Vagina (tissue), 2 donors: Measurements from ENCODE around the gene ZMIZ1. TPM values are rescaled to one million over a fixed set of nuclear protein-coding genes. Genes with fewer than 3 reads are reported as not detected.
A peak's percentile ranks its signal among the peaks of the same experiment; 100 is the strongest.
"Not testable (repeated sequence)": the region's sequence is repeated elsewhere in the genome, so short reads cannot be mapped to it uniquely, and the experiment has no call there.

Experiments used
- DNase-seq, 2 donors: peaks; one replicate each; pipeline ENCODE4 v3.0.0-alpha.2; 2017; ENCODE audit errors: extremely low spot score in 2 of 2
- H3K27ac ChIP-seq: fragments of 200-600 bp; sonication (generic); one replicate; pipeline ENCODE4 v1.5.1; 2019
- H3K27me3 ChIP-seq: fragments of 200-600 bp; sonication (generic); one replicate; pipeline ENCODE4 v1.5.1; 2019
- H3K36me3 ChIP-seq, 2 donors: fragments of 200-600 bp; sonication (generic); one replicate each; pipeline ENCODE4 v1.5.1; 2017 to 2019
- H3K4me1 ChIP-seq: fragments of 200-600 bp; sonication (generic); one replicate; pipeline ENCODE4 v1.5.1; 2019
- H3K4me3 ChIP-seq, 2 donors: fragments of 200-600 bp; sonication (generic); 1 replicate in 1 of 2; 2 replicates in 1 of 2; pipeline ENCODE4 v1.5.1; 2016 to 2019
- H3K9me3 ChIP-seq: fragments of 200-600 bp; sonication (generic); one replicate; pipeline ENCODE4 v1.5.1; 2019
- POLR2A ChIP-seq, 2 donors: fragments of 450-650 bp; IDR thresholded peaks; one replicate each; pipeline ENCODE4 v1.6.1; 2017; ENCODE audit warnings: antibody characterized with exemption in 2 of 2, mild to moderate bottlenecking in 2 of 2, moderate library complexity in 2 of 2
- POLR2AphosphoS5 ChIP-seq, 2 donors: sonication (generic); formaldehyde crosslinking; IDR thresholded peaks; one replicate each; pipeline ENCODE4 v1.9.0; 2017; ENCODE audit warnings: antibody characterized with exemption in 2 of 2, mild to moderate bottlenecking in 2 of 2, low read depth in 1 of 2; ENCODE audit not compliant: insufficient read depth in 1 of 2
- intact Hi-C: fragments of 100-400 bp; cut with DNase I; formaldehyde crosslinking; loops from one replicate; pipeline ENCODE4 v1.15.1; 2023
- total RNA-seq: library from RNA; depleted of rRNA; stranded (reverse); fragments of >200 nt; gene quantifications from one replicate; pipeline ENCODE4 v1.2.3, GENCODE V29; 2016
- TF ChIP-seq, protein P1 (sequence below), 3 experiments: fragments of 450-650 bp in 2 of 3; fragments of 200-600 bp in 1 of 3; sonication (generic) in 1 of 3; IDR thresholded peaks; one replicate each; pipeline ENCODE4 v1.5.1; 2017 to 2019; ENCODE audit warnings: antibody characterized with exemption in 3 of 3, mild to moderate bottlenecking in 2 of 3, moderate library complexity in 2 of 3

ZMIZ1 gene
- total RNA-seq, 1 donor from 2014 or later: 61.4 TPM

DNA sequence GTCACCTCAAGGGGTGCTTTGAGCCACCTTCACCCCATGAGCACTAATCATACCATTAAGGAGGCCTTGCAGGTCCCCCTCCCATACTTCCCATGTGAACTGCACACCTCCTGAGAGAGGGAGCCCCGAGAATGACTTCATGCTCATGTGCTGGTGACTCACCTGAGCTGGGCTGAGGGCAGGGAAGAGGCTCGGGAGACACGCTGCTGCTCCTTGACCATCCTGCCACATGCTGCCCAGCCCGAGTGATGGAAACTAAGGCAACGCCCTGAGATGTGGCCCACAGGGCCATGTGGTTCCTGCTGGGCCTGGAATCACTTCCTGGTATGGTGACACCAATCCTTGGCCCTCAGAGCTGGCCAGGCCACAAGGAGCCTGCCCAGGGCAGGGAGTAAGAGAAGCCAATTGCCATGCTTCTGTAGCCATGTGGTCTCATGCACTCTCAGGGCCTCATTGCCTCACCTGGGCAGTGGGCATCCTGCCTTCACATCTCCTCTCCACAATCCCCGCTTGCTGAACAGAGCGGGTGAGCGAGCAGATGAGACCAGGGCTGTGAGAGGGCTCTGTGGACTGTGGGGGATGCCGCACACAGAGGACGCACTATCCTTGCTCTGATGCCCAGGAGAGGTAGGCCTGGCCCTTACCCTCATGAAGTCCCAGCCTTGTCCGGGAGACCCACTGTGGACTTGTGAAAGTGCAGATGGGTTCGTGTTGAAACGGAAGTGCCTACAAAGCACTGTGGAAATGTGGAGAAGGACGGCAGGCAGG lies 260.2 kb downstream of the ZMIZ1 start:
- no peaks in the 10 kb centered on the region for H3K27me3 ChIP-seq
- H3K36me3 ChIP-seq: no peaks in the 10 kb centered on the region
- H3K4me1 ChIP-seq: peaks cover under 1% of the 10 kb centered on the region
- TF ChIP-seq, protein P1, sequence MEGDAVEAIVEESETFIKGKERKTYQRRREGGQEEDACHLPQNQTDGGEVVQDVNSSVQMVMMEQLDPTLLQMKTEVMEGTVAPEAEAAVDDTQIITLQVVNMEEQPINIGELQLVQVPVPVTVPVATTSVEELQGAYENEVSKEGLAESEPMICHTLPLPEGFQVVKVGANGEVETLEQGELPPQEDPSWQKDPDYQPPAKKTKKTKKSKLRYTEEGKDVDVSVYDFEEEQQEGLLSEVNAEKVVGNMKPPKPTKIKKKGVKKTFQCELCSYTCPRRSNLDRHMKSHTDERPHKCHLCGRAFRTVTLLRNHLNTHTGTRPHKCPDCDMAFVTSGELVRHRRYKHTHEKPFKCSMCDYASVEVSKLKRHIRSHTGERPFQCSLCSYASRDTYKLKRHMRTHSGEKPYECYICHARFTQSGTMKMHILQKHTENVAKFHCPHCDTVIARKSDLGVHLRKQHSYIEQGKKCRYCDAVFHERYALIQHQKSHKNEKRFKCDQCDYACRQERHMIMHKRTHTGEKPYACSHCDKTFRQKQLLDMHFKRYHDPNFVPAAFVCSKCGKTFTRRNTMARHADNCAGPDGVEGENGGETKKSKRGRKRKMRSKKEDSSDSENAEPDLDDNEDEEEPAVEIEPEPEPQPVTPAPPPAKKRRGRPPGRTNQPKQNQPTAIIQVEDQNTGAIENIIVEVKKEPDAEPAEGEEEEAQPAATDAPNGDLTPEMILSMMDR (IDR thresholded peaks at IDR 0.05): no peak
- TF ChIP-seq POLR2AphosphoS5 (IDR thresholded peaks at IDR 0.05; ENCODE audit: insufficient read depth in 1 of 2, low read depth in 1 of 2) (no peak), POLR2A (IDR thresholded peaks at IDR 0.05) (no peak)
- intact Hi-C loops: no loop called here
- no peak overlapping the region for H3K4me3 ChIP-seq
- H3K9me3 ChIP-seq: no peaks in the 10 kb centered on the region
- DNase-seq: no peak
- H3K27ac ChIP-seq: no peak overlapping the region

DNA sequence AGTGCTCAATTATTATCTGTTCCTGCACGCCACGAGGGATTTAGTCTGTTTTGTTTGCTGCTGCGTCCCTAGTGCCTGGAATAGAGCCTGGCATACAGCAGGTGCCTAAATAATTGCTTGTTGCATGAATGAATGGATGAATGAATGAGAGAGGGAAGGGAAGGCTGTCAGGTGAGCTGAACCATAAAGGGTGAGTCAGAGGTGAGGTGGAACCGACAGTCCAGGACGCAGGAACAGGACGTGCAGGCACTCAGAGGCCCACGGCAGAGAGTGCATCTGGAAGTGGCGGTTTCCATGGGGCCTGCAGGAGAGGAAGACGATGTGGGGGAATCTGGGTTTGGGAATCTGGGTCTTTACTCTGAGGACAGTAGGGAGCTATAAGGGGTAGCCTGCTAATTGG lies 260.8 kb downstream of the ZMIZ1 start:
- intact Hi-C loops: no loop called here

DNA sequence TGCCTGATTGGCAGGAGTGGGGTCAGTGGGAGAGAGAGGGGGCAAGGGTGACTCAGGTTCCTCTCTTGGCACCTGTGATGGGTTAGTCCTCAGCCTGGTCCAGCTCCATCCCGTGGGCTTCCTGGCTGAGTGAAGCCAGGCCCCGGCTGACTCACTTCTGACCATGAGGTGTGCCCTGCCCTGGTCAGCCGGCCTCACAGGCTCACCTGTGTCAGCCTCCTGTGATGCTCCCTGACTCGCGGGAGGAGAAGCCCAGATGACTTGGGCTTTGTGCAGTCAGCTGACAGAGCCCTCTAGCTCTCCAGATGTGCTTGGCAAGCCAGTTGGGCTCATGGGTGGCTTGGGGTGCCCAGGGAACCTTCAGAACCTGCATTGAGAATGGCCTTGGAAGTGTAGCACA lies 262.5 kb downstream of the ZMIZ1 start:
- no peak for DNase-seq
- Histone ChIP-seq H3K4me1 (no peaks in the 10 kb centered on the region), H3K27ac (peak overlapping the region; percentile 31), H3K9me3 (no peaks in the 10 kb centered on the region), H3K4me3 (no peak overlapping the region), H3K36me3 (no peaks in the 10 kb centered on the region), H3K27me3 (no peaks in the 10 kb centered on the region)
- intact Hi-C loops: no loop called here
- TF ChIP-seq POLR2A (IDR thresholded peaks at IDR 0.05): no peak
- peak in 1 of 2 donors; percentile 12 for TF ChIP-seq POLR2AphosphoS5 (IDR thresholded peaks at IDR 0.05; ENCODE audit: insufficient read depth in 1 of 2, low read depth in 1 of 2)
- TF ChIP-seq, protein P1 (IDR thresholded peaks at IDR 0.05): no peak

More for the DNA sequence above, 260.8 kb downstream of the ZMIZ1 start:
- no peak overlapping the region for H3K27ac ChIP-seq
- no peaks in the 10 kb centered on the region for H3K36me3 ChIP-seq
- H3K27me3 ChIP-seq: no peaks in the 10 kb centered on the region
- DNase-seq: no peak
- H3K4me3 ChIP-seq: no peak overlapping the region
- no peaks in the 10 kb centered on the region for H3K4me1 ChIP-seq
- TF ChIP-seq, protein P1 (IDR thresholded peaks at IDR 0.05): no peak
- TF ChIP-seq POLR2AphosphoS5 (IDR thresholded peaks at IDR 0.05; ENCODE audit: insufficient read depth in 1 of 2, low read depth in 1 of 2): no peak
- TF ChIP-seq POLR2A (IDR thresholded peaks at IDR 0.05): no peak
- H3K9me3 ChIP-seq: no peaks in the 10 kb centered on the region

DNA sequence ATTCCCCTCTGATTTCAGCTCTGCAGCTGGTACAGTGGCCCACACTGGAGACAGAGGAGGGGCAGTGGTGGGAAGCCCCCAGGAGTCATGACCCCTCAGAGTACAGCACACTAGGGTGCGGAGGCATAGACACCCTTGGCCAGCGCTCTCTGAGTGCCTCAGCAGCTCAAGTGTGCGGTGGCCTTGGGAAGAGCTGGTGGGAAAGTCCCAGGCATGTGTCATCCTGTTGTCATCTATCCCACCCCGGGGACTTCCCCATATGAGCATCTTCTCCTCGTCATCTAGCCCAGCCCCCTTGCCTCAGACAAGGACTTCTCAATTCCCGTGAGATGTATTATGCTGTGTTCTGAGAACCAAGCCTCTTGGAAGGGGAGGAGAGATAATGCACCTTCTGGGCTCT lies 262.9 kb downstream of the ZMIZ1 start:
- H3K4me3 ChIP-seq: no peak overlapping the region
- no peaks in the 10 kb centered on the region for H3K9me3 ChIP-seq
- H3K4me1 ChIP-seq: no peaks in the 10 kb centered on the region
- DNase-seq: no peak
- H3K36me3 ChIP-seq: no peaks in the 10 kb centered on the region
- no peak for TF ChIP-seq POLR2AphosphoS5 (IDR thresholded peaks at IDR 0.05; ENCODE audit: insufficient read depth in 1 of 2, low read depth in 1 of 2)
- TF ChIP-seq, protein P1 (IDR thresholded peaks at IDR 0.05): no peak
- TF ChIP-seq POLR2A (IDR thresholded peaks at IDR 0.05): no peak
- H3K27me3 ChIP-seq: no peaks in the 10 kb centered on the region
- intact Hi-C loops: no loop called here
- H3K27ac ChIP-seq: peak overlapping the region; percentile 31

DNA sequence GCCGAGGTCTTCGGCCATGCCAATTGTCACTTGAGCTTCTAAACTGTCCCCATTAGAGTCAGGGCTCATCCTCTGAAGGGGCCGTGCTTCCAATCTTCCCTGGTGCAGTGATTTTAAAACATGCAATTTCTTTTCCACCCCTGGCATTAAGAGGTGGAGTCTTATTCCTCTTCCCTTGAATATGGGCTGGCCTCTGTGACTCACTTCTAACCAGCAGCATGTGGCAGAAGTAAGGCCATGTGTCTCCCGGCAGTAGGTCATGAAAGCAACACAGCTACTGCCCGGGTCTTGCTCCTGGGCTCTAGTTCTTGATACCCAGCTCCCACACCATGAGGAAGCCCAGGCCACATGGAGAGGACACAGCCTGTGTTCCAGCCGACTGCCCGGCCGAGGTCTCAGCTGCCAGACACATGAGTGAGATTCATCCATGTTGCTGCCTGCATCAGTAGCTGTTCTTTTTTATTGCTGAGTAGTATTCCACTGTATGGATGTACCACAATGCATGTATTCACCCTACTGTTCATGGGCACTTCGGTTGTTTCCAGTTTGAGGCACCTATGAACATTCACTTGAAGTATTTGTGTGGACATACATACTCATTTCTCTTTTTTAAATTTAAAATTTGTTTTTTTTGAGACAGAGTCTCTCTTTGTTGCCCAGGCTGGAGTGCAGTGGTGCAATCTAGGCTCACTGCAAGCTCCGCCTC lies 264.0 kb downstream of the ZMIZ1 start:
- H3K9me3 ChIP-seq, H3K4me1 ChIP-seq, intact Hi-C loops, H3K27ac ChIP-seq, DNase-seq, H3K27me3 ChIP-seq, H3K4me3 ChIP-seq, H3K36me3 ChIP-seq: not testable (repeated sequence)
